SU-DHL-6 (cell line): ENCODE results near the gene MORN5.

Source experiments
- EZH2phosphoT487 ChIP-seq: fragments of 200-600 bp; sonication (generic), shearing (Covaris generic); conservative IDR thresholded peaks from 2 replicates; pipeline ENCODE4 v1.6.1; 2018; ENCODE audit warnings: mild to moderate bottlenecking, antibody characterized with exemption, low read length, moderate library complexity, mixed read lengths
- TF ChIP-seq, protein P1 (sequence below): fragments of 200-600 bp; sonication (generic); IDR thresholded peaks from one replicate; pipeline ENCODE4 v1.5.1; 2017; ENCODE audit warnings: antibody characterized with exemption, mild to moderate bottlenecking, low read length, moderate library complexity; ENCODE audit not compliant: insufficient read depth, poor library complexity, severe bottlenecking

DNA sequence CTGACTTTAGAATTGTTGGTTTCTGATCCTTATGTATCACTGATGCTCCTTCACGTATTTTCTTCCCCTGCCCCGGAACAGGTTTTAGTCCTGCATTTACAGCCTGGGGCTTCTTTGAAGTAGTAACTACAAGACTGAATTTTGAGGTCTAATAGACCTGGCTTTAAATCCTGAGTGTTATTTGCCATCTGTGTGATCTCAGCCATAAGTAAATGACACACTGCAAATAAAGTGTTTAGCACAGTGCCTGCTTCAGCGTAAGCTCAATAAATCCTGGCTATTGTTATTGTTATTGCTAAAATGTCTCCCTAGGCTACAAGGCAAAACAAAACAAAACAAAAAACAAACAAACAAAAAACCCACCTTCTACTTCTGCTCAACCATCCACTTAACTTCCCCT lies 84.6 kb downstream of the MORN5 start:
- TF ChIP-seq, protein P1, sequence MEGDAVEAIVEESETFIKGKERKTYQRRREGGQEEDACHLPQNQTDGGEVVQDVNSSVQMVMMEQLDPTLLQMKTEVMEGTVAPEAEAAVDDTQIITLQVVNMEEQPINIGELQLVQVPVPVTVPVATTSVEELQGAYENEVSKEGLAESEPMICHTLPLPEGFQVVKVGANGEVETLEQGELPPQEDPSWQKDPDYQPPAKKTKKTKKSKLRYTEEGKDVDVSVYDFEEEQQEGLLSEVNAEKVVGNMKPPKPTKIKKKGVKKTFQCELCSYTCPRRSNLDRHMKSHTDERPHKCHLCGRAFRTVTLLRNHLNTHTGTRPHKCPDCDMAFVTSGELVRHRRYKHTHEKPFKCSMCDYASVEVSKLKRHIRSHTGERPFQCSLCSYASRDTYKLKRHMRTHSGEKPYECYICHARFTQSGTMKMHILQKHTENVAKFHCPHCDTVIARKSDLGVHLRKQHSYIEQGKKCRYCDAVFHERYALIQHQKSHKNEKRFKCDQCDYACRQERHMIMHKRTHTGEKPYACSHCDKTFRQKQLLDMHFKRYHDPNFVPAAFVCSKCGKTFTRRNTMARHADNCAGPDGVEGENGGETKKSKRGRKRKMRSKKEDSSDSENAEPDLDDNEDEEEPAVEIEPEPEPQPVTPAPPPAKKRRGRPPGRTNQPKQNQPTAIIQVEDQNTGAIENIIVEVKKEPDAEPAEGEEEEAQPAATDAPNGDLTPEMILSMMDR: no peak
- no peak for TF ChIP-seq EZH2phosphoT487
